GM12878 (cell line): Measurements from ENCODE around the gene GPR171. TPM values are rescaled to one million over a fixed set of nuclear protein-coding genes. Genes with fewer than 3 reads are reported as not detected.

ENCODE experiments used
- ATAC-seq: fragments of 200-7000 bp; cut with Tn5 transposase; 3 replicates; pipeline ENCODE4 v1.9.1; 2020; ENCODE audit warnings: mild to moderate bottlenecking, moderate library complexity
- BruUV-seq: library from RNA; stranded (reverse); fragments of 400-500 nt; replicated peaks from 2 replicates; lab custom pipeline; 2021; lab: Mats Ljungman, UMichigan
- CTCF ChIA-PET: fragments of 300-600 bp; sonication (Branson Sonifier 250); formaldehyde crosslinking; extraction: SDS; loops from one replicate; lab custom pipeline; 2021; ENCODE audit warnings: inconsistent platforms; lab: Yijun Ruan, JAX
- POLR2A ChIA-PET: fragments of 350-600 bp; formaldehyde crosslinking; extraction: SDS; loops from one replicate; lab custom pipeline; 2021; ENCODE audit warnings: inconsistent platforms; lab: Charles Lee
- RAD21 ChIA-PET: fragments of 300-600 bp; sonication (Branson Sonifier 250); formaldehyde crosslinking; loops from one replicate; lab custom pipeline; 2023; ENCODE audit warnings: antibody characterized with exemption; ENCODE audit not compliant: unreplicated experiment; lab: Charles Lee
- SMC1A ChIA-PET: fragments of 300-600 bp; sonication (Branson Sonifier 250); formaldehyde crosslinking; loops from one replicate; lab custom pipeline; 2023; ENCODE audit not compliant: unreplicated experiment, uncharacterized antibody; lab: Charles Lee
- DNase-seq: peaks from one replicate; pipeline ENCODE4 v3.0.0-alpha.2; 2011; ENCODE audit warnings: low read depth, low spot score
- FAIRE-seq: peaks from 3 replicates; lab custom pipeline; 2011; peaks lifted over from hg19 to GRCh38; lab: Jason Lieb, UNC
- H2AFZ ChIP-seq: 2 replicates; pipeline ENCODE4 v1.6.0; 2011; ENCODE audit warnings: low read depth, low read length, control low read depth; ENCODE audit not compliant: control insufficient read depth
- H3K27ac ChIP-seq: 2 replicates; pipeline ENCODE4 v1.5.1; 2011; ENCODE audit warnings: control low read depth; ENCODE audit not compliant: control insufficient read depth, insufficient read depth
- H3K27me3 ChIP-seq, 2 experiments: replicated peaks in 1 of 2; 2 replicates each; pipeline versions ENCODE4 v1.6.0 to v1.6.1; 2011; ENCODE audit warnings: low read length in 1 of 2; ENCODE audit not compliant: control insufficient read depth in 2 of 2, insufficient read depth in 2 of 2
- H3K36me3 ChIP-seq, 2 experiments: 2 replicates each; pipeline ENCODE4 v1.5.1; 2011; ENCODE audit warnings: low read length in 1 of 2; ENCODE audit not compliant: control insufficient read depth in 2 of 2, insufficient read depth in 2 of 2
- H3K4me1 ChIP-seq: 2 replicates; pipeline ENCODE4 v1.6.1; 2011; ENCODE audit warnings: mild to moderate bottlenecking, low read length, moderate library complexity, mixed read lengths; ENCODE audit not compliant: control insufficient read depth, insufficient read depth
- H3K4me2 ChIP-seq: 2 replicates; pipeline ENCODE4 v1.6.0; 2011; ENCODE audit warnings: control low read depth; ENCODE audit not compliant: control insufficient read depth, insufficient read depth
- H3K4me3 ChIP-seq: fragments of 200-600 bp; sonication (generic); 2 replicates; pipeline ENCODE4 v1.5.1; 2016
- H3K79me2 ChIP-seq: 2 replicates; pipeline ENCODE4 v1.6.0; 2011; ENCODE audit warnings: low read length; ENCODE audit not compliant: control insufficient read depth, insufficient read depth
- H3K9ac ChIP-seq: 2 replicates; pipeline ENCODE4 v1.8.0; 2011; ENCODE audit warnings: low read length, control low read depth, mixed read lengths; ENCODE audit not compliant: control insufficient read depth, insufficient read depth
- H3K9me3 ChIP-seq: replicated peaks from 3 replicates; pipeline ENCODE4 v1.5.1; 2011; ENCODE audit warnings: mild to moderate bottlenecking, low read length; ENCODE audit not compliant: control insufficient read depth, insufficient read depth
- H4K20me1 ChIP-seq: 2 replicates; pipeline ENCODE4 v1.6.0; 2011; ENCODE audit not compliant: control insufficient read depth, insufficient read depth
- BCL3 ChIP-seq: IDR thresholded peaks from 2 replicates; pipeline ENCODE4 v1.6.1; 2011; ENCODE audit warnings: borderline replicate concordance, low read depth, mild to moderate bottlenecking, moderate library complexity, low read length; ENCODE audit not compliant: insufficient read depth, poor library complexity, severe bottlenecking
- EP300 ChIP-seq, 2 experiments: fragments of 150-350 bp in 1 of 2; IDR thresholded peaks; 2 replicates each; pipeline ENCODE4 v1.6.1; 2011 to 2012; ENCODE audit warnings: low read depth in 2 of 2, low read length in 2 of 2, borderline replicate concordance in 1 of 2, improper control_type of control experiment in 1 of 2, inconsistent platforms in 1 of 2; ENCODE audit not compliant: control insufficient read depth in 1 of 2
- IKZF2 ChIP-seq, 2 experiments: fragments of 450-650 bp; IDR thresholded peaks; 2 replicates each; pipeline ENCODE4 v1.6.1; 2017; ENCODE audit warnings: mild to moderate bottlenecking in 2 of 2, moderate library complexity in 2 of 2
- IRF3 ChIP-seq: fragments of 450-650 bp; IDR thresholded peaks from 2 replicates; pipeline ENCODE4 v1.6.1; 2014; ENCODE audit warnings: mild to moderate bottlenecking
- IRF5 ChIP-seq: fragments of 450-650 bp; IDR thresholded peaks from 2 replicates; pipeline ENCODE4 v1.6.1; 2017; ENCODE audit warnings: borderline replicate concordance
- KAT2A ChIP-seq: conservative IDR thresholded peaks from 2 replicates; pipeline ENCODE4 v1.6.1; 2011; ENCODE audit warnings: low read depth, low read length; ENCODE audit not compliant: control insufficient read depth
- NFXL1 ChIP-seq: fragments of 450-650 bp; IDR thresholded peaks from 2 replicates; pipeline ENCODE4 v1.6.1; 2017; ENCODE audit warnings: antibody characterized with exemption, mild to moderate bottlenecking, borderline replicate concordance
- TAF1 ChIP-seq: IDR thresholded peaks from 2 replicates; pipeline ENCODE4 v1.6.1; 2011; ENCODE audit warnings: mild to moderate bottlenecking, low read depth, low read length, borderline replicate concordance
- ZNF384 ChIP-seq: IDR thresholded peaks from 2 replicates; pipeline ENCODE4 v1.6.1; 2012; ENCODE audit warnings: low read depth, mild to moderate bottlenecking, low read length, improper control_type of control experiment, borderline replicate concordance
- WGBS: methylation state at CpG from one replicate; pipeline ENCODE4 v1.1.6; 2016; ENCODE audit warnings: low lambda C conversion rate; ENCODE audit not compliant: insufficient replicate concordance, insufficient coverage; ENCODE audit errors: missing lambda C conversion rate; 5-methylcytosine and 5-hydroxymethylcytosine counted together
- in situ Hi-C: fragments of 300-500 bp; cut with MboI; formaldehyde crosslinking; loops from 9 replicates; pipeline ENCODE4 v1.14.3; 2018; ENCODE audit warnings: mixed read lengths
- intact Hi-C: fragments of 100-400 bp; cut with micrococcal nuclease; formaldehyde crosslinking; loops from one replicate; pipeline ENCODE4 v1.14.2; 2022; ENCODE audit not compliant: unreplicated experiment
- polyA plus RNA-seq, 11 experiments: library from polyadenylated mRNA; depleted of rRNA in 4 of 11; unstranded in 6 of 11; stranded (reverse) in 5 of 11; fragments of >200 nt; fragmentation: Nextera tagmentation in 4 of 11; fragmentation: Illumina TruSeq in 1 of 11; extraction: Ambion mirVana in 4 of 11; extraction: Trizol in 1 of 11; gene quantifications; 1 replicate in 1 of 11; 2 replicates in 10 of 11; pipeline versions ENCODE4 v1.2.1 to v1.2.3, GENCODE V29; 2011 to 2016; ENCODE audit warnings: inconsistent platforms in 2 of 11, missing spikeins in 2 of 11, low read depth in 1 of 11
- total RNA-seq, 4 experiments: library from RNA; depleted of rRNA in 3 of 4; stranded (reverse); fragments of >200 nt in 3 of 4; fragmentation: Illumina TruSeq in 1 of 4; extraction: Trizol in 1 of 4; gene quantifications; 2 replicates each; pipeline versions ENCODE4 v1.2.1 to v1.2.3, GENCODE V29; 2013 to 2021
- TF ChIP-seq, protein P1 (sequence below): fragments of 450-650 bp; IDR thresholded peaks from 2 replicates; pipeline ENCODE4 v1.6.1; 2017; ENCODE audit warnings: antibody characterized with exemption, mild to moderate bottlenecking, moderate library complexity
- TF ChIP-seq, protein P2 (sequence below): fragments of 450-650 bp; IDR thresholded peaks from 2 replicates; pipeline ENCODE4 v1.6.1; 2017; ENCODE audit warnings: mild to moderate bottlenecking

The GPR171 gene
- total and polyA plus RNA-seq, 10 of the 15 experiments (the other 5 are each of a cell fraction or from before 2014, with no cell fraction given): 0.05 to 0.07 TPM; not detected in 8

DNA sequence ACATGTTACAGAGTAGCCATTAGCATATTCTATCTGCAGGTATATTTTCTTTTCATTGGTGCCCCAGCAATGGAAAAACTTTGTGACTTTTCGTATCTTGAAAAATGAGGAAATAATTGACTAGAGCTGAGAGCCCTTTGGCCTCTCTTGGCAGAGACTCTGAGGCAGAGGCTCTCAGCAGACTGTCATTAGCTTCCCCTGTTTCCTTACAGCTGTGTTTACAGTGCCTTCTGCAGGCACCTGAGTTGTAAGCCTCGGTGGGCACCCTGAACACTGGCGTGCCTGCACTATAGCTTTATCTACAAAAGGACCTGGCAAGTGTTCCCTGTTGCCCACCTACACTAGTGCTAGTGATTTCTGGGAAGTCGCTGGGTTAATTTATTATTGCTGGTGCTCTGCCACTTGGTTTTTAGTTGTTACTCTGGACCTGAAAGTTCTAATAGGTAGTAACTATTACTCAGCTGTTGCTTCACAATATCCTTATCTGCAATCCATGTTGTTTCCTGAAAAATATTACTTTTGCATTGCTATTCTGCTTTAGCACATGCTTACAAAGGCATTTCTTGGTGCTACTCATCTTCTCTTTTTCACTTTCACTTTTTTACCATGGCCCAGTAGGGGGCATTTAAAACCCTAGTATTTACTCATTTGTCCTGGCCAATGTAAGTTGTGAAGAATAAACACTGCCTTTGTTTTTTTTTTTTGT, 7.8 kb upstream of the GPR171 start (continued):
- TF ChIP-seq NFXL1 (no peak), IRF3 (no peak)

GRCh38 chr3:151209654-151210053, 6.6 kb upstream of the GPR171 start:
- Histone ChIP-seq H3K79me2 (no peaks in the 10 kb centered on the region), H3K4me3 (no peak overlapping the region), H3K27me3 (no peaks in the 10 kb centered on the region), H3K9me3 (no peaks in the 10 kb centered on the region), H3K27ac (no peak overlapping the region), H3K4me1 (no peaks in the 10 kb centered on the region), H3K4me2 (no peak overlapping the region), H2AFZ (no peak overlapping the region), H3K9ac (no peak overlapping the region), H3K36me3 (no peaks in the 10 kb centered on the region), H4K20me1 (no peaks in the 10 kb centered on the region)
- no peak for DNase-seq
- ChIA-PET RAD21 (interaction anchor here (1.5 kb wide), 1 partner anchor 17 kb away, joined by 3 read pairs; no protein-coding TSS in a partner anchor), SMC1A (interaction anchor here (0.7 to 5.3 kb wide), 4 partner anchors 17 to 42 kb away, joined by 3 to 23 read pairs (median 4); no protein-coding TSS in a partner anchor), CTCF (interaction anchor here (0.6 to 2.9 kb wide), 3 partner anchors 21 to 63 kb away, joined by 3 to 16 read pairs (median 4); no protein-coding TSS in a partner anchor), POLR2A (no interaction called here)
- BruUV-seq: no TSS peak
- intact Hi-C loops: no loop called here
- FAIRE-seq: no peak
- in situ Hi-C loops: no loop called here
- WGBS: 76% methylated on average over 3 of the region's 3 CpGs
- ATAC-seq: no peak
- no peak for TF ChIP-seq BCL3
- TF ChIP-seq IRF5: no peak
- TF ChIP-seq, protein P1, sequence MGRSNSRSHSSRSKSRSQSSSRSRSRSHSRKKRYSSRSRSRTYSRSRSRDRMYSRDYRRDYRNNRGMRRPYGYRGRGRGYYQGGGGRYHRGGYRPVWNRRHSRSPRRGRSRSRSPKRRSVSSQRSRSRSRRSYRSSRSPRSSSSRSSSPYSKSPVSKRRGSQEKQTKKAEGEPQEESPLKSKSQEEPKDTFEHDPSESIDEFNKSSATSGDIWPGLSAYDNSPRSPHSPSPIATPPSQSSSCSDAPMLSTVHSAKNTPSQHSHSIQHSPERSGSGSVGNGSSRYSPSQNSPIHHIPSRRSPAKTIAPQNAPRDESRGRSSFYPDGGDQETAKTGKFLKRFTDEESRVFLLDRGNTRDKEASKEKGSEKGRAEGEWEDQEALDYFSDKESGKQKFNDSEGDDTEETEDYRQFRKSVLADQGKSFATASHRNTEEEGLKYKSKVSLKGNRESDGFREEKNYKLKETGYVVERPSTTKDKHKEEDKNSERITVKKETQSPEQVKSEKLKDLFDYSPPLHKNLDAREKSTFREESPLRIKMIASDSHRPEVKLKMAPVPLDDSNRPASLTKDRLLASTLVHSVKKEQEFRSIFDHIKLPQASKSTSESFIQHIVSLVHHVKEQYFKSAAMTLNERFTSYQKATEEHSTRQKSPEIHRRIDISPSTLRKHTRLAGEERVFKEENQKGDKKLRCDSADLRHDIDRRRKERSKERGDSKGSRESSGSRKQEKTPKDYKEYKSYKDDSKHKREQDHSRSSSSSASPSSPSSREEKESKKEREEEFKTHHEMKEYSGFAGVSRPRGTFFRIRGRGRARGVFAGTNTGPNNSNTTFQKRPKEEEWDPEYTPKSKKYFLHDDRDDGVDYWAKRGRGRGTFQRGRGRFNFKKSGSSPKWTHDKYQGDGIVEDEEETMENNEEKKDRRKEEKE: no peak
- TF ChIP-seq, protein P2, sequence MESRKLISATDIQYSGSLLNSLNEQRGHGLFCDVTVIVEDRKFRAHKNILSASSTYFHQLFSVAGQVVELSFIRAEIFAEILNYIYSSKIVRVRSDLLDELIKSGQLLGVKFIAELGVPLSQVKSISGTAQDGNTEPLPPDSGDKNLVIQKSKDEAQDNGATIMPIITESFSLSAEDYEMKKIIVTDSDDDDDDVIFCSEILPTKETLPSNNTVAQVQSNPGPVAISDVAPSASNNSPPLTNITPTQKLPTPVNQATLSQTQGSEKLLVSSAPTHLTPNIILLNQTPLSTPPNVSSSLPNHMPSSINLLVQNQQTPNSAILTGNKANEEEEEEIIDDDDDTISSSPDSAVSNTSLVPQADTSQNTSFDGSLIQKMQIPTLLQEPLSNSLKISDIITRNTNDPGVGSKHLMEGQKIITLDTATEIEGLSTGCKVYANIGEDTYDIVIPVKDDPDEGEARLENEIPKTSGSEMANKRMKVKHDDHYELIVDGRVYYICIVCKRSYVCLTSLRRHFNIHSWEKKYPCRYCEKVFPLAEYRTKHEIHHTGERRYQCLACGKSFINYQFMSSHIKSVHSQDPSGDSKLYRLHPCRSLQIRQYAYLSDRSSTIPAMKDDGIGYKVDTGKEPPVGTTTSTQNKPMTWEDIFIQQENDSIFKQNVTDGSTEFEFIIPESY: no peak
- no peak for TF ChIP-seq IKZF2 (IDR thresholded peaks at IDR 0.05)
- TF ChIP-seq TAF1: no peak
- no peak for TF ChIP-seq EP300 (IDR thresholded peaks at IDR 0.05; ENCODE audit: borderline replicate concordance in 1 of 2, control insufficient read depth in 1 of 2, low read depth in 2 of 2, low read length in 2 of 2)
- TF ChIP-seq KAT2A: no peak
- TF ChIP-seq ZNF384: no peak
